ENCODE results near the gene CLMN. TPM values are rescaled to one million over a fixed set of nuclear protein-coding genes. Genes with fewer than 3 reads are reported as not detected.

Gene CLMN
- total RNA-seq, 3 donors from 2014 or later (not counting 1 experiment from before 2014, with no cell fraction given): 0.80 to 2.0 (median 1.8) TPM

- no peak for ATAC-seq
- Histone ChIP-seq H3K4me3 (ENCODE audit: low read length) (no peak overlapping the region), H3K4me1 (ENCODE audit: control insufficient read depth, insufficient read depth, low read length) (no peaks in the 10 kb centered on the region), H3K27me3 (ENCODE audit: control insufficient read depth, insufficient read depth, low read length) (no peaks in the 10 kb centered on the region), H3K27ac (ENCODE audit: low read length) (no peak overlapping the region), H3K36me3 (ENCODE audit: control insufficient read depth, insufficient read depth, low read length) (no peaks in the 10 kb centered on the region), H3K9me3 (ENCODE audit: control insufficient read depth, insufficient read depth, low read length) (no peaks in the 10 kb centered on the region)
- no peak for TF ChIP-seq CTCF (IDR thresholded peaks at IDR 0.05)
- Mint-ChIP-seq H3K9me3 (no peaks in the 10 kb centered on the region), H3K27me3 (ENCODE audit: low read depth in 2 of 2) (peaks cover 3 to 8% of the 10 kb centered on the region in 2 donors), H3K4me3 (no peak overlapping the region), H3K4me1 (no peaks in the 10 kb centered on the region), H3K36me3 (no peaks in the 10 kb centered on the region), H3K27ac (no peak overlapping the region)
- 84% methylated on average over 4 of the region's 4 CpGs for WGBS (ENCODE audit: insufficient coverage)
- intact Hi-C loops (cut with micrococcal nuclease): no loop called here
- no peak for DNase-seq
These were observed 101.7 kb downstream of the CLMN start for GRCh38 chr14:95218006-95218405.

DNA sequence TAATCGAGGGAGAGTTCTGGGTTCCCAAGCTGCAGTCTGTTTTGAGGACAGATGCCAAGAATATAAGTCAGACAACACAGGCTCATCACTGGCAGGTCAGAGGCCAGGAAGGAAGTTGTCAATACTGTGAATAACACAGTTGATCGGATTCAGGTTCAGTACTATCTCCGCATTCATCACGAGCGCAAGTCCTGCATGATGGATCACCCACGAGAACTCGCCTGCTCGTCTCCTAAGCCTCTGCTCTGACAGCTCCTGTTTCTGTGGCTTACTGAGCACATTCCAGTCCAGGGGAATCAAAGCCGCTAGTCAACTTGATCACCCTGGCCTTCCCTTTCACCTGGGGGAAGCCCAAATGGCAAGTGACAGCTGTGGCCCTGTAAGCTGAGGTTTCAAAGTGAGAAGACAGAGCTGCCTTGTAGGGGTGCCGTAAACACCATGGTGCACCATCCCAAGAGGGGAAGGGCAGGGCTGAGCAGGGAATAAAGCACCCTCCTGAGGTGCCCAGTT, 102.3 kb downstream of the CLMN start:
- no peak overlapping the region for H3K4me3 ChIP-seq (ENCODE audit: low read length)

GRCh38 chr14:95216008-95216407, 103.7 kb downstream of the CLMN start:
- H3K9me3 Mint-ChIP-seq: no peaks in the 10 kb centered on the region
- no peaks in the 10 kb centered on the region for H3K27me3 ChIP-seq (ENCODE audit: control insufficient read depth, insufficient read depth, low read length)
- 58% methylated on average over 7 of the region's 8 CpGs for WGBS (ENCODE audit: insufficient coverage)
- H3K27me3 Mint-ChIP-seq (ENCODE audit: low read depth in 2 of 2): peaks cover 3 to 8% of the 10 kb centered on the region in 2 donors
- H3K27ac ChIP-seq (ENCODE audit: low read length): no peak overlapping the region
- no peak for TF ChIP-seq CTCF (IDR thresholded peaks at IDR 0.05)
- H3K9me3 ChIP-seq (ENCODE audit: control insufficient read depth, insufficient read depth, low read length): no peaks in the 10 kb centered on the region
- H3K4me1 ChIP-seq (ENCODE audit: control insufficient read depth, insufficient read depth, low read length): no peaks in the 10 kb centered on the region
- intact Hi-C loops (cut with micrococcal nuclease): no loop called here
- no peaks in the 10 kb centered on the region for H3K36me3 Mint-ChIP-seq
- no peak overlapping the region for H3K4me3 Mint-ChIP-seq
- no peaks in the 10 kb centered on the region for H3K4me1 Mint-ChIP-seq
- H3K36me3 ChIP-seq (ENCODE audit: control insufficient read depth, insufficient read depth, low read length): no peaks in the 10 kb centered on the region
- H3K27ac Mint-ChIP-seq: no peak overlapping the region
- ATAC-seq (no peak), DNase-seq (no peak)
- H3K4me3 ChIP-seq (ENCODE audit: low read length): no peak overlapping the region

More for the DNA sequence above, 102.3 kb downstream of the CLMN start:
- no peaks in the 10 kb centered on the region for H3K36me3 Mint-ChIP-seq
- no peaks in the 10 kb centered on the region for H3K9me3 Mint-ChIP-seq
- Histone ChIP-seq H3K9me3 (ENCODE audit: control insufficient read depth, insufficient read depth, low read length) (no peaks in the 10 kb centered on the region), H3K27me3 (ENCODE audit: control insufficient read depth, insufficient read depth, low read length) (no peaks in the 10 kb centered on the region), H3K27ac (ENCODE audit: low read length) (no peak overlapping the region), H3K36me3 (ENCODE audit: control insufficient read depth, insufficient read depth, low read length) (no peaks in the 10 kb centered on the region), H3K4me1 (ENCODE audit: control insufficient read depth, insufficient read depth, low read length) (no peaks in the 10 kb centered on the region)
- WGBS (ENCODE audit: insufficient coverage): 89% methylated on average over 10 of the region's 10 CpGs
- no peak for TF ChIP-seq CTCF (IDR thresholded peaks at IDR 0.05)
- H3K27me3 Mint-ChIP-seq (ENCODE audit: low read depth in 2 of 2): peaks cover 3 to 8% of the 10 kb centered on the region in 2 donors
- H3K27ac Mint-ChIP-seq: no peak overlapping the region
- no peak overlapping the region for H3K4me3 Mint-ChIP-seq
- DNase-seq (no peak), ATAC-seq (no peak)
- intact Hi-C loops (cut with micrococcal nuclease): no loop called here
- H3K4me1 Mint-ChIP-seq: no peaks in the 10 kb centered on the region

GRCh38 chr14:95215094-95215725, 104.5 kb downstream of the CLMN start:
- no peaks in the 10 kb centered on the region for H3K4me1 Mint-ChIP-seq
- H3K27me3 Mint-ChIP-seq (ENCODE audit: low read depth in 2 of 2): peaks cover 3 to 8% of the 10 kb centered on the region in 2 donors
- no peak for ATAC-seq
- Histone ChIP-seq H3K4me1 (ENCODE audit: control insufficient read depth, insufficient read depth, low read length) (no peaks in the 10 kb centered on the region), H3K9me3 (ENCODE audit: control insufficient read depth, insufficient read depth, low read length) (no peaks in the 10 kb centered on the region), H3K27ac (ENCODE audit: low read length) (no peak overlapping the region), H3K4me3 (ENCODE audit: low read length) (no peak overlapping the region), H3K36me3 (ENCODE audit: control insufficient read depth, insufficient read depth, low read length) (no peaks in the 10 kb centered on the region), H3K27me3 (ENCODE audit: control insufficient read depth, insufficient read depth, low read length) (no peaks in the 10 kb centered on the region)
- H3K4me3 Mint-ChIP-seq: no peak overlapping the region
- intact Hi-C loops (cut with micrococcal nuclease): no loop called here
- no peak for TF ChIP-seq CTCF (IDR thresholded peaks at IDR 0.05)
- no peaks in the 10 kb centered on the region for H3K9me3 Mint-ChIP-seq
- no peaks in the 10 kb centered on the region for H3K36me3 Mint-ChIP-seq
- H3K27ac Mint-ChIP-seq: no peak overlapping the region
- no peak for DNase-seq
- 57% methylated on average over 2 of the region's 3 CpGs for WGBS (ENCODE audit: insufficient coverage)

All from natural killer cell (primary cell).